ENCODE data around the gene C11orf24. TPM values are rescaled to one million over a fixed set of nuclear protein-coding genes. Genes with fewer than 3 reads are reported as not detected.

C11orf24 gene
- total and polyA plus RNA-seq, 12 donors, result 8.8 to 46.5 (median 26.8) TPM

DNA sequence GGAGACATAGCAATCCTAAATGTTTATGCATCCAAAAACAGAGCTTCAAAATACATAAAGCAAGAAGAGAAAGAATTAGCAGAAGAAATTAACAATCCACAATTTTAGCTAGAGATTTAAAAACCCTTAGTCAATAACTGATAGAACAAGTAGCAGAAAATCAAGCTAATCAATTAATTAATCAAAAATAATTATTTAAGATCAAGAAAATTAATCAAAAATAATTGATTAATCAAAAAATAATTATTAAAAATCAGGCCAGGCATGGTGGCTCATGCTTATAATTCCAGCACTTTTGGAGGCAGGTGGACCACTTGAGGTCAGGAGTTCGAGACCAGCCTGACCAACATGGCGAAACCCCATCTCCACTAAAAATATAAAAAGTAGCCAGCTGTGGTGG, 29.2 kb downstream of the C11orf24 start:
- WGBS, 4 donors, result 88 to 98% (median 96%) methylated on average over 2 of the region's 2 CpGs
- Histone ChIP-seq H3K9me3 (replicated peaks in 1 of 3) (no peaks in the 10 kb centered on the region), H3K4me3 (no peak overlapping the region), H3K4me1 (replicated peaks in 1 of 2) (no peaks in the 10 kb centered on the region), H3K27me3 (no peaks in the 10 kb centered on the region), H3K27ac (no peak overlapping the region), H3K36me3 (replicated peaks in 1 of 2) (no peaks in the 10 kb centered on the region)
- DNase-seq, result no peak
- intact Hi-C loops (cut with DNase I), result no loop called here
- TF ChIP-seq, protein P1, sequence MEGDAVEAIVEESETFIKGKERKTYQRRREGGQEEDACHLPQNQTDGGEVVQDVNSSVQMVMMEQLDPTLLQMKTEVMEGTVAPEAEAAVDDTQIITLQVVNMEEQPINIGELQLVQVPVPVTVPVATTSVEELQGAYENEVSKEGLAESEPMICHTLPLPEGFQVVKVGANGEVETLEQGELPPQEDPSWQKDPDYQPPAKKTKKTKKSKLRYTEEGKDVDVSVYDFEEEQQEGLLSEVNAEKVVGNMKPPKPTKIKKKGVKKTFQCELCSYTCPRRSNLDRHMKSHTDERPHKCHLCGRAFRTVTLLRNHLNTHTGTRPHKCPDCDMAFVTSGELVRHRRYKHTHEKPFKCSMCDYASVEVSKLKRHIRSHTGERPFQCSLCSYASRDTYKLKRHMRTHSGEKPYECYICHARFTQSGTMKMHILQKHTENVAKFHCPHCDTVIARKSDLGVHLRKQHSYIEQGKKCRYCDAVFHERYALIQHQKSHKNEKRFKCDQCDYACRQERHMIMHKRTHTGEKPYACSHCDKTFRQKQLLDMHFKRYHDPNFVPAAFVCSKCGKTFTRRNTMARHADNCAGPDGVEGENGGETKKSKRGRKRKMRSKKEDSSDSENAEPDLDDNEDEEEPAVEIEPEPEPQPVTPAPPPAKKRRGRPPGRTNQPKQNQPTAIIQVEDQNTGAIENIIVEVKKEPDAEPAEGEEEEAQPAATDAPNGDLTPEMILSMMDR (IDR thresholded peaks at IDR 0.05), result no peak
- no peak for TF ChIP-seq POLR2A (IDR thresholded peaks at IDR 0.05)

GRCh38 chr11:68231621-68232020, 40.2 kb downstream of the C11orf24 start:
- TF ChIP-seq POLR2A (IDR thresholded peaks at IDR 0.05), result no peak
- TF ChIP-seq, protein P1 (IDR thresholded peaks at IDR 0.05), result no peak
- H3K9me3 ChIP-seq (replicated peaks in 1 of 3), result no peaks in the 10 kb centered on the region
- no peaks in the 10 kb centered on the region for H3K36me3 ChIP-seq (replicated peaks in 1 of 2)
- intact Hi-C loops (cut with DNase I), result no loop called here
- no peaks in the 10 kb centered on the region for H3K27me3 ChIP-seq
- H3K4me1 ChIP-seq (replicated peaks in 1 of 2), result no peaks in the 10 kb centered on the region
- 80 to 88% (median 86%) methylated on average over 6 to 7 of the region's 7 CpGs for WGBS, 4 donors
- H3K4me3 ChIP-seq, result no peak overlapping the region
- no peak for DNase-seq
- no peak overlapping the region for H3K27ac ChIP-seq

DNA sequence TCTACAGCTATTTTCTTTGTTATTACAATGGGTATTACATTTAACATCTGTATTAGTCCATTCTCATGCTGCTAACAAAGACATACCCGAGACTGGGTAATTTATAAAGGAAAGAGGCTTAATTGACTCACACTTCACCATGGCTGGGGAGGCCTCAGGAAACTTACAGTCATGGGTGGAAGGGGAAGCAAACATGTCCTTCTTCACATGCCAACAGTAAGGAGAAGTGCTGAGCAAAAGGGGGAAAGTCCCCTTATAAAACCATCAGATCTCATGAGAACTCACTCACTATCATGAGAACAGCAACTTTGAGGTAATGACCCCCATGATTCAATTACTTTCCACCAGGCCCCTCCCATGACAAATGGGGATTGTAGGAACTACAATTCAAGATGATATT, 42.2 kb downstream of the C11orf24 start:
- Histone ChIP-seq H3K27me3 (no peaks in the 10 kb centered on the region), H3K9me3 (replicated peaks in 1 of 3) (no peaks in the 10 kb centered on the region), H3K4me1 (replicated peaks in 1 of 2) (no peaks in the 10 kb centered on the region), H3K36me3 (replicated peaks in 1 of 2) (no peaks in the 10 kb centered on the region), H3K27ac (no peak overlapping the region), H3K4me3 (no peak overlapping the region)
- DNase-seq, result no peak
- intact Hi-C loops (cut with DNase I), result no loop called here
- 61 to 82% (median 73%) methylated on average over 1 of the region's 1 CpG for WGBS, 4 donors
- no peak for TF ChIP-seq POLR2A (IDR thresholded peaks at IDR 0.05)
- TF ChIP-seq, protein P1 (IDR thresholded peaks at IDR 0.05), result no peak

GRCh38 chr11:68226421-68226820, 45.4 kb downstream of the C11orf24 start:
- WGBS, 4 donors, result 87 to 97% (median 91%) methylated on average over 9 of the region's 9 CpGs
- Histone ChIP-seq H3K27me3 (no peaks in the 10 kb centered on the region), H3K4me3 (no peak overlapping the region), H3K9me3 (replicated peaks in 1 of 3) (no peaks in the 10 kb centered on the region), H3K4me1 (replicated peaks in 1 of 2) (no peaks in the 10 kb centered on the region), H3K36me3 (replicated peaks in 1 of 2) (no peaks in the 10 kb centered on the region), H3K27ac (no peak overlapping the region)
- no peak for DNase-seq
- intact Hi-C loops (cut with DNase I), result no loop called here
- TF ChIP-seq POLR2A (IDR thresholded peaks at IDR 0.05), result no peak
- TF ChIP-seq, protein P1 (IDR thresholded peaks at IDR 0.05), result no peak
